GM12891 (cell line): ENCODE data around the gene CRYM.

Source experiments
- DNase-seq: peaks from one replicate; pipeline ENCODE4 v3.0.0; 2011; ENCODE audit warnings: low spot score; ENCODE audit not compliant: insufficient read length
- FAIRE-seq: peaks from 2 replicates; lab custom pipeline; 2011; peaks lifted over from hg19 to GRCh38; lab: Jason Lieb, UNC
- PAX5 ChIP-seq: IDR thresholded peaks from 2 replicates; pipeline ENCODE4 v1.6.1; 2011; ENCODE audit warnings: low read length, moderate library complexity, mild to moderate bottlenecking; ENCODE audit not compliant: insufficient read depth, severe bottlenecking
- POLR2A ChIP-seq: IDR thresholded peaks from 2 replicates; pipeline ENCODE4 v1.6.1; 2011; ENCODE audit warnings: low read depth, low read length, control low read depth
- POLR2AphosphoS5 ChIP-seq: IDR thresholded peaks from 2 replicates; pipeline ENCODE4 v1.6.1; 2011; ENCODE audit warnings: low read depth, low read length, control low read depth
- POU2F2 ChIP-seq: IDR thresholded peaks from 2 replicates; pipeline ENCODE4 v1.6.1; 2011; ENCODE audit warnings: low read depth, mild to moderate bottlenecking, control low read depth, low read length, moderate library complexity
- SPI1 ChIP-seq: IDR thresholded peaks from 2 replicates; pipeline ENCODE4 v1.6.1; 2011; ENCODE audit warnings: low read depth, low read length, control low read depth
- TAF1 ChIP-seq: IDR thresholded peaks from 2 replicates; pipeline ENCODE4 v1.6.1; 2011; ENCODE audit warnings: low read depth, low read length, control low read depth

CRYM gene

DNA sequence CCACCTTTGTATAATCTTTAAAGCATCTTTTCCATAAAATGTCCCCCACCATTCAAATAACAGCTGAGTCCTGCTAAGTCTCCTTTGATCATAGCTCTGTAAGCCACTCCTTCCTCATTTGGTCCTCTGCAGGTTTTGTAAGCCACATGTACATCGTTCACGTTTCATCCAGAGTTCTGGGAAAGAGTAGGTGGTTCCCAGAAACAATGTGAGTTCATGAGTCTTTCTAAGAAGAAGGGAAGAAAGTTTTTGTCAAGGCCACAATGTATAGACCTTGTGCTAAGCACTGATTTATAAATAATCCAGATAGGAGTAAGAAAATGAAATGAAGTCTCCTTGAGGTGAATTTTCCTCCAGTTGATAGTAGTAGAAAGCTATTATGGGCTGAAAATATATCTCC, 53.3 kb downstream of the CRYM start:
- TF ChIP-seq PAX5 (no peak), SPI1 (no peak), POLR2A (no peak), POU2F2 (no peak), POLR2AphosphoS5 (no peak), TAF1 (no peak)
- FAIRE-seq (no peak), DNase-seq (no peak)

GRCh38 chr16:21223787-21224186, 54.3 kb downstream of the CRYM start:
- DNase-seq (no peak), FAIRE-seq (no peak)
- TF ChIP-seq SPI1 (no peak), POLR2A (no peak), POLR2AphosphoS5 (no peak), POU2F2 (no peak), PAX5 (no peak), TAF1 (no peak)

GRCh38 chr16:21222495-21223337, 55.4 kb downstream of the CRYM start:
- FAIRE-seq, result no peak
- no peak for DNase-seq
- TF ChIP-seq PAX5 (no peak), POLR2AphosphoS5 (no peak), SPI1 (no peak), POU2F2 (no peak)

- no peak for TF ChIP-seq POU2F2
- no peak for TF ChIP-seq POLR2AphosphoS5
- TF ChIP-seq SPI1, result no peak
- no peak for TF ChIP-seq POLR2A
- no peak for TF ChIP-seq TAF1
- no peak for TF ChIP-seq PAX5
- DNase-seq, result no peak
- FAIRE-seq, result no peak
Observed at GRCh38 chr16:21219551-21219950, 58.5 kb downstream of the CRYM start.

DNA sequence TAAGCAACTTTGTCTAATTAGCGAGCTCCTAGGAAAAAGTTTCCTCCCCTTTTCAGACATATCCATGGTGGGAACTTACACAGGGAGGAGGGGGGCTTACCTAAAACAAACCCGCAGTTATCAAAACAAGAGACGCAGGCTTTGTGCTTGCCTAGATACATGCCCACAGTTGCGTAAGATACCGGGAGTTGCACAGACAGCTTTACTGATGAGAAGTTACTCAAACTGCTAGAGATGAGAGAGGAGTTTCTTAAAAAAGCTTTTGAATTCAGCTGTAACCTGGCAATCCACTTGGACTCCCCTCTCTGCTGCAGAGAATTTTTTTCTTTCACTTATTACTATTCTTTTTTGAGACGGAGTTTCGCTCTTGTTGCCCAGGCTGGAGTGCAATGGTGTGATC, 59.9 kb downstream of the CRYM start:
- TF ChIP-seq PAX5, result no peak
- TF ChIP-seq POU2F2, result no peak
- TF ChIP-seq POLR2AphosphoS5, result no peak
- no peak for TF ChIP-seq SPI1
- DNase-seq, result no peak
- no peak for FAIRE-seq

GRCh38 chr16:21217121-21217520, 61.0 kb downstream of the CRYM start:
- no peak for DNase-seq
- no peak for FAIRE-seq
- TF ChIP-seq TAF1, result no peak
- TF ChIP-seq POU2F2, result no peak
- TF ChIP-seq PAX5, result no peak
- TF ChIP-seq POLR2AphosphoS5, result no peak
- no peak for TF ChIP-seq SPI1
- TF ChIP-seq POLR2A, result no peak

- DNase-seq (no peak), FAIRE-seq (no peak)
- TF ChIP-seq PAX5 (no peak), SPI1 (no peak), TAF1 (no peak), POLR2A (no peak), POU2F2 (no peak), POLR2AphosphoS5 (no peak)
Observed at GRCh38 chr16:21214086-21214485, 64.0 kb downstream of the CRYM start.

DNA sequence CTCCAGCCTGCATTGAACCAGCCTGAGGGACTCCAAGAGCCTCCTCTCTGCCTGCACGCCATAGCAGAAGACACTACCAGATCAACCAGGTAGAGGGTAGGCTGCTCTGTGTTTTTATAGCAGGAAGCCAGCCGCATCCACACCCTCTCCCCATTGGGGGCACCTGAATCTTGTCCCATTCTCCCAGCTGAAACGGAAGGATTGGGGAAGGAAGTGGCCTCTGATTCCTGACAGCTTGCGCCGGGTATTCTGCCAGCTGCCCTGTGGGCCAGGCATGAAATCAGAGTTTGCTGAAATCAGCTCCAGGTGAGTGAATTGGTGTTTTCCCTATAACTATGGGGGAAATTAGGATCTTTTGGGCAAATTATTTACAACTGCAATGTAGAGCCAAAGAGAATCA, 66.6 kb downstream of the CRYM start, which contains the start of gene ZP2:
Gene ZP2 (minus strand): TSS at position 89 of the 400 bp plus-strand sequence. CDS start 27 bp downstream, at position 62.
- no peak for FAIRE-seq

More for the DNA sequence above, 66.6 kb downstream of the CRYM start, which contains the start of gene ZP2:
- TF ChIP-seq POU2F2 (no peak), PAX5 (no peak), POLR2AphosphoS5 (no peak)
- DNase-seq, result no peak
